GM23338 (cell line): ENCODE results near the gene SLC25A10. TPM values are rescaled to one million over a fixed set of nuclear protein-coding genes. Genes with fewer than 3 reads are reported as not detected.

Source experiments
- ATAC-seq: fragments of 200-7000 bp; cut with Tn5 transposase; 3 replicates; pipeline ENCODE4 v1.9.1; 2020
- DNase-seq: peaks from one replicate; pipeline ENCODE4 v3.0.0-alpha.2; 2015; ENCODE audit warnings: low spot score
- H2AFZ ChIP-seq: fragments of 200-600 bp; sonication (generic); 2 replicates; pipeline ENCODE4 v1.8.0; 2016; ENCODE audit warnings: antibody characterized with exemption, mild to moderate bottlenecking, moderate library complexity
- H3F3A ChIP-seq: fragments of 200-600 bp; sonication (generic); replicated peaks from 2 replicates; pipeline ENCODE4 v1.8.0; 2017; ENCODE audit warnings: antibody characterized with exemption, mixed run types, low read depth
- H3K27ac ChIP-seq: fragments of 200-600 bp; sonication (generic); 2 replicates; pipeline ENCODE4 v1.6.1; 2016; ENCODE audit warnings: low read depth
- H3K27me3 ChIP-seq: fragments of 200-600 bp; sonication (generic); 2 replicates; pipeline ENCODE4 v1.8.0; 2016; ENCODE audit warnings: mild to moderate bottlenecking, mixed run types, moderate library complexity; ENCODE audit not compliant: insufficient read depth
- H3K36me3 ChIP-seq: fragments of 200-600 bp; sonication (generic); 2 replicates; pipeline ENCODE4 v1.8.0; 2016; ENCODE audit warnings: mild to moderate bottlenecking; ENCODE audit not compliant: insufficient read depth
- H3K4me1 ChIP-seq: fragments of 200-600 bp; sonication (generic); 2 replicates; pipeline ENCODE4 v1.8.0; 2016; ENCODE audit warnings: mild to moderate bottlenecking, moderate library complexity; ENCODE audit not compliant: insufficient read depth
- H3K4me2 ChIP-seq: fragments of 200-600 bp; sonication (generic); 2 replicates; pipeline ENCODE4 v1.7.1; 2017; ENCODE audit warnings: mixed run types
- H3K4me3 ChIP-seq: fragments of 200-600 bp; sonication (generic); 2 replicates; pipeline ENCODE4 v1.6.1; 2016; ENCODE audit warnings: mixed run types
- H3K79me2 ChIP-seq: fragments of 200-600 bp; sonication (generic); replicated peaks from 2 replicates; pipeline ENCODE4 v1.8.0; 2017; ENCODE audit warnings: mild to moderate bottlenecking; ENCODE audit not compliant: insufficient read depth
- H3K9me2 ChIP-seq: fragments of 200-600 bp; sonication (generic); 2 replicates; pipeline ENCODE4 v1.8.0; 2017; ENCODE audit not compliant: insufficient read depth
- H4K20me1 ChIP-seq: fragments of 200-600 bp; sonication (generic); replicated peaks from 2 replicates; pipeline ENCODE4 v1.8.0; 2017; ENCODE audit warnings: mild to moderate bottlenecking; ENCODE audit not compliant: insufficient read depth
- H3K27ac Mint-ChIP-seq: 2 replicates; pipeline ENCODE4 v1.8.0; 2020; ENCODE audit warnings: inconsistent platforms, mild to moderate bottlenecking, moderate library complexity, mixed read lengths
- H3K27me3 Mint-ChIP-seq: 3 replicates; pipeline ENCODE4 v1.8.0; 2022; ENCODE audit warnings: low read depth, mild to moderate bottlenecking, moderate library complexity, mixed read lengths, inconsistent platforms; ENCODE audit not compliant: insufficient read depth, poor library complexity
- H3K36me3 Mint-ChIP-seq: 3 replicates; pipeline ENCODE4 v1.8.0; 2021; ENCODE audit warnings: low read depth, mild to moderate bottlenecking, inconsistent platforms, moderate library complexity, mixed read lengths
- H3K4me1 Mint-ChIP-seq: 3 replicates; pipeline ENCODE4 v1.8.0; 2020; ENCODE audit warnings: mild to moderate bottlenecking, inconsistent platforms, mixed read lengths
- H3K4me3 Mint-ChIP-seq: 3 replicates; pipeline ENCODE4 v1.8.0; 2021; ENCODE audit warnings: moderate library complexity, mild to moderate bottlenecking, inconsistent platforms, mixed read lengths
- H3K9me3 Mint-ChIP-seq: 3 replicates; pipeline ENCODE4 v1.8.0; 2020; ENCODE audit warnings: moderate library complexity, mild to moderate bottlenecking, inconsistent platforms, mixed read lengths
- CREB1 ChIP-seq: fragments of 250-450 bp; sonication (Bioruptor Pico); IDR thresholded peaks from 2 replicates; pipeline ENCODE4 v1.5.0; 2020; ENCODE audit warnings: low read depth, mild to moderate bottlenecking, moderate library complexity
- EZH2 ChIP-seq: fragments of 200-600 bp; sonication (generic); IDR thresholded peaks from one replicate; pipeline ENCODE4 v1.8.0; 2017; ENCODE audit warnings: antibody characterized with exemption, mild to moderate bottlenecking, low read depth; ENCODE audit not compliant: unreplicated experiment
- EZH2phosphoT487 ChIP-seq: fragments of 200-600 bp; sonication (generic); IDR thresholded peaks from one replicate; pipeline ENCODE4 v1.8.1; 2018; ENCODE audit warnings: antibody characterized with exemption; ENCODE audit not compliant: unreplicated experiment
- POLR2AphosphoS5 ChIP-seq: IDR thresholded peaks from 2 replicates; pipeline ENCODE4 v1.6.1; 2016; ENCODE audit warnings: antibody characterized with exemption, low read depth
- REST ChIP-seq: IDR thresholded peaks from one replicate; pipeline ENCODE4 v1.6.1; 2018; ENCODE audit warnings: antibody characterized with exemption; ENCODE audit not compliant: unreplicated experiment
- STAT1 ChIP-seq: IDR thresholded peaks from one replicate; pipeline ENCODE4 v1.6.1; 2016; ENCODE audit warnings: antibody characterized with exemption; ENCODE audit not compliant: unreplicated experiment
- polyA plus RNA-seq: library from polyadenylated mRNA; unstranded; fragments of >200 nt; fragmentation: Nextera tagmentation; extraction: Ambion mirVana; gene quantifications from 2 replicates; pipeline ENCODE4 v1.2.1, GENCODE V29; 2016
- total RNA-seq: library from RNA; depleted of rRNA; stranded (reverse); fragments of >200 nt; shearing (Covaris generic); gene quantifications from 2 replicates; pipeline ENCODE4 v1.2.3, GENCODE V29; 2014
- TF ChIP-seq, protein P1 (sequence below), 2 experiments: fragments of 200-600 bp in 1 of 2; sonication (generic) in 1 of 2; conservative IDR thresholded peaks; 2 replicates each; pipeline versions ENCODE4 v1.5.1 to v1.6.1; 2016 to 2017; ENCODE audit warnings: antibody characterized with exemption in 2 of 2, low read depth in 2 of 2, mild to moderate bottlenecking in 2 of 2, moderate library complexity in 1 of 2
- TF ChIP-seq, protein P2 (sequence below): fragments of 250-450 bp; sonication (Bioruptor Pico); IDR thresholded peaks from 2 replicates; pipeline ENCODE4 v1.5.0; 2020; ENCODE audit warnings: mild to moderate bottlenecking, moderate library complexity

Gene SLC25A10
- total and polyA plus RNA-seq, 2 experiments from 2014 or later: 25.7 to 47.4 TPM

DNA sequence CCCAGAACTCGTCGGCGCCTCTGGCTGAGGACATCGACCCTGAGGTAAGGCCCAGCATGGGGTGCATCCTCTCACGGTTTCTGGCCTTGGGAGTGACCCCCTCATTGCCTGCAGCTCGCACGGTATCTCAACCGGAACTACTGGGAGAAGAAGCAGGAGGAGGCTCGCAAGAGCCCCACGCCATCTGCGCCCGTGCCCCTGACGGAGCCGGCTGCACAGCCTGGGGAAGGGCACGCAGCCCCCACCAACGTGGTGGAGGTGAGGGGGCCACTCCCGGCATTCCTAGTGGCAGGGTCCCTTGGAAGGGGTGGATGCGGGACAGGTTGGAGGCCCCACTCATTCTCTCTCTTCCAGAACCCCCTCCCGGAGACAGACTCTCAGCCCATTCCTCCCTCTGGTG lies 17.3 kb upstream of the SLC25A10 start (continued):
- TF ChIP-seq, protein P1, sequence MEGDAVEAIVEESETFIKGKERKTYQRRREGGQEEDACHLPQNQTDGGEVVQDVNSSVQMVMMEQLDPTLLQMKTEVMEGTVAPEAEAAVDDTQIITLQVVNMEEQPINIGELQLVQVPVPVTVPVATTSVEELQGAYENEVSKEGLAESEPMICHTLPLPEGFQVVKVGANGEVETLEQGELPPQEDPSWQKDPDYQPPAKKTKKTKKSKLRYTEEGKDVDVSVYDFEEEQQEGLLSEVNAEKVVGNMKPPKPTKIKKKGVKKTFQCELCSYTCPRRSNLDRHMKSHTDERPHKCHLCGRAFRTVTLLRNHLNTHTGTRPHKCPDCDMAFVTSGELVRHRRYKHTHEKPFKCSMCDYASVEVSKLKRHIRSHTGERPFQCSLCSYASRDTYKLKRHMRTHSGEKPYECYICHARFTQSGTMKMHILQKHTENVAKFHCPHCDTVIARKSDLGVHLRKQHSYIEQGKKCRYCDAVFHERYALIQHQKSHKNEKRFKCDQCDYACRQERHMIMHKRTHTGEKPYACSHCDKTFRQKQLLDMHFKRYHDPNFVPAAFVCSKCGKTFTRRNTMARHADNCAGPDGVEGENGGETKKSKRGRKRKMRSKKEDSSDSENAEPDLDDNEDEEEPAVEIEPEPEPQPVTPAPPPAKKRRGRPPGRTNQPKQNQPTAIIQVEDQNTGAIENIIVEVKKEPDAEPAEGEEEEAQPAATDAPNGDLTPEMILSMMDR (conservative IDR thresholded peaks at IDR 0.05; ENCODE audit: low read depth in 2 of 2): no peak
- TF ChIP-seq EZH2phosphoT487 (no peak), STAT1 (no peak), EZH2 (no peak)

GRCh38 chr17:81695211-81695610 lies 16.9 kb upstream of the SLC25A10 start:
- H3K27ac Mint-ChIP-seq: no peak overlapping the region
- Histone ChIP-seq H3K36me3 (no peaks in the 10 kb centered on the region), H3K4me1 (no peaks in the 10 kb centered on the region), H3K4me3 (no peak overlapping the region), H3K27ac (no peak overlapping the region), H4K20me1 (peaks cover 4% of the 10 kb centered on the region; the same call in 1 of the 2 replicates), H3K4me2 (no peak overlapping the region), H3K27me3 (no peaks in the 10 kb centered on the region), H3K9me2 (no peaks in the 10 kb centered on the region), H3K79me2 (peaks cover 16% of the 10 kb centered on the region), H2AFZ (no peak overlapping the region), H3F3A (0 out of 2 replicates have a peak, but pooled peaks cover 11% of the 10 kb centered on the region)
- TF ChIP-seq, protein P1 (conservative IDR thresholded peaks at IDR 0.05; ENCODE audit: low read depth in 2 of 2): no peak
- TF ChIP-seq, protein P2, sequence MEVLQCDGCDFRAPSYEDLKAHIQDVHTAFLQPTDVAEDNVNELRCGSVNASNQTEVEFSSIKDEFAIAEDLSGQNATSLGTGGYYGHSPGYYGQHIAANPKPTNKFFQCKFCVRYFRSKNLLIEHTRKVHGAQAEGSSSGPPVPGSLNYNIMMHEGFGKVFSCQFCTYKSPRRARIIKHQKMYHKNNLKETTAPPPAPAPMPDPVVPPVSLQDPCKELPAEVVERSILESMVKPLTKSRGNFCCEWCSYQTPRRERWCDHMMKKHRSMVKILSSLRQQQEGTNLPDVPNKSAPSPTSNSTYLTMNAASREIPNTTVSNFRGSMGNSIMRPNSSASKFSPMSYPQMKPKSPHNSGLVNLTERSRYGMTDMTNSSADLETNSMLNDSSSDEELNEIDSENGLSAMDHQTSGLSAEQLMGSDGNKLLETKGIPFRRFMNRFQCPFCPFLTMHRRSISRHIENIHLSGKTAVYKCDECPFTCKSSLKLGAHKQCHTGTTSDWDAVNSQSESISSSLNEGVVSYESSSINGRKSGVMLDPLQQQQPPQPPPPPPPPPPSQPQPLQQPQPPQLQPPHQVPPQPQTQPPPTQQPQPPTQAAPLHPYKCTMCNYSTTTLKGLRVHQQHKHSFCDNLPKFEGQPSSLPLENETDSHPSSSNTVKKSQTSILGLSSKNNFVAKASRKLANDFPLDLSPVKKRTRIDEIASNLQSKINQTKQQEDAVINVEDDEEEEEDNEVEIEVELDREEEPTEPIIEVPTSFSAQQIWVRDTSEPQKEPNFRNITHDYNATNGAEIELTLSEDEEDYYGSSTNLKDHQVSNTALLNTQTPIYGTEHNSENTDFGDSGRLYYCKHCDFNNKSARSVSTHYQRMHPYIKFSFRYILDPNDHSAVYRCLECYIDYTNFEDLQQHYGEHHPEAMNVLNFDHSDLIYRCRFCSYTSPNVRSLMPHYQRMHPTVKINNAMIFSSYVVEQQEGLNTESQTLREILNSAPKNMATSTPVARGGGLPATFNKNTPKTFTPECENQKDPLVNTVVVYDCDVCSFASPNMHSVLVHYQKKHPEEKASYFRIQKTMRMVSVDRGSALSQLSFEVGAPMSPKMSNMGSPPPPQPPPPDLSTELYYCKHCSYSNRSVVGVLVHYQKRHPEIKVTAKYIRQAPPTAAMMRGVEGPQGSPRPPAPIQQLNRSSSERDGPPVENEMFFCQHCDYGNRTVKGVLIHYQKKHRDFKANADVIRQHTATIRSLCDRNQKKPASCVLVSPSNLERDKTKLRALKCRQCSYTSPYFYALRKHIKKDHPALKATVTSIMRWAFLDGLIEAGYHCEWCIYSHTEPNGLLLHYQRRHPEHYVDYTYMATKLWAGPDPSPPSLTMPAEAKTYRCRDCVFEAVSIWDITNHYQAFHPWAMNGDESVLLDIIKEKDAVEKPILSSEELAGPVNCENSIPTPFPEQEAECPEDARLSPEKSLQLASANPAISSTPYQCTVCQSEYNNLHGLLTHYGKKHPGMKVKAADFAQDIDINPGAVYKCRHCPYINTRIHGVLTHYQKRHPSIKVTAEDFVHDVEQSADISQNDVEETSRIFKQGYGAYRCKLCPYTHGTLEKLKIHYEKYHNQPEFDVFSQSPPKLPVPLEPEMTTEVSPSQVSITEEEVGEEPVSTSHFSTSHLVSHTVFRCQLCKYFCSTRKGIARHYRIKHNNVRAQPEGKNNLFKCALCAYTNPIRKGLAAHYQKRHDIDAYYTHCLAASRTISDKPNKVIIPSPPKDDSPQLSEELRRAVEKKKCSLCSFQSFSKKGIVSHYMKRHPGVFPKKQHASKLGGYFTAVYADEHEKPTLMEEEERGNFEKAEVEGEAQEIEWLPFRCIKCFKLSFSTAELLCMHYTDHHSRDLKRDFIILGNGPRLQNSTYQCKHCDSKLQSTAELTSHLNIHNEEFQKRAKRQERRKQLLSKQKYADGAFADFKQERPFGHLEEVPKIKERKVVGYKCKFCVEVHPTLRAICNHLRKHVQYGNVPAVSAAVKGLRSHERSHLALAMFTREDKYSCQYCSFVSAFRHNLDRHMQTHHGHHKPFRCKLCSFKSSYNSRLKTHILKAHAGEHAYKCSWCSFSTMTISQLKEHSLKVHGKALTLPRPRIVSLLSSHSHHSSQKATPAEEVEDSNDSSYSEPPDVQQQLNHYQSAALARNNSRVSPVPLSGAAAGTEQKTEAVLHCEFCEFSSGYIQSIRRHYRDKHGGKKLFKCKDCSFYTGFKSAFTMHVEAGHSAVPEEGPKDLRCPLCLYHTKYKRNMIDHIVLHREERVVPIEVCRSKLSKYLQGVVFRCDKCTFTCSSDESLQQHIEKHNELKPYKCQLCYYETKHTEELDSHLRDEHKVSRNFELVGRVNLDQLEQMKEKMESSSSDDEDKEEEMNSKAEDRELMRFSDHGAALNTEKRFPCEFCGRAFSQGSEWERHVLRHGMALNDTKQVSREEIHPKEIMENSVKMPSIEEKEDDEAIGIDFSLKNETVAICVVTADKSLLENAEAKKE (CRISPR knock-in tag): no peak
- TF ChIP-seq REST: no peak
- no peak for TF ChIP-seq POLR2AphosphoS5
- no peak for TF ChIP-seq CREB1 (CRISPR knock-in tag)
- no peak for TF ChIP-seq EZH2
- H3K36me3 Mint-ChIP-seq: peaks cover 45% of the 10 kb centered on the region
- no peaks in the 10 kb centered on the region for H3K9me3 Mint-ChIP-seq
- peaks cover 8% of the 10 kb centered on the region for H3K27me3 Mint-ChIP-seq
- DNase-seq: no peak
- ATAC-seq: no peak
- no peak overlapping the region for H3K4me3 Mint-ChIP-seq
- no peaks in the 10 kb centered on the region; the same call in 2 of the 3 replicates for H3K4me1 Mint-ChIP-seq
